Neutrophil (primary cell): ENCODE results near the gene FOXN4.

ENCODE experiments used
- H3K27ac ChIP-seq: fragments of 200-600 bp; sonication (generic); 2 replicates; pipeline ENCODE4 v1.5.1; 2016; ENCODE audit warnings: mild to moderate bottlenecking, moderate library complexity
- H3K27me3 ChIP-seq: fragments of 200-600 bp; sonication (generic); 2 replicates; pipeline ENCODE4 v1.6.0; 2016; ENCODE audit warnings: mild to moderate bottlenecking
- H3K36me3 ChIP-seq: fragments of 200-600 bp; sonication (generic); 2 replicates; pipeline ENCODE4 v1.5.1; 2017
- H3K4me1 ChIP-seq, 2 experiments: fragments of 200-600 bp in 1 of 2; sonication (generic) in 1 of 2; 1 replicate in 1 of 2; 2 replicates in 1 of 2; pipeline versions ENCODE4 v1.5.1 to v1.6.1; 2013 to 2016; ENCODE audit warnings: low read depth in 1 of 2, low read length in 1 of 2, mild to moderate bottlenecking in 1 of 2, moderate library complexity in 1 of 2; ENCODE audit not compliant: control insufficient read depth in 1 of 2, insufficient read depth in 1 of 2
- H3K4me3 ChIP-seq, 2 experiments: fragments of 200-600 bp in 1 of 2; sonication (generic) in 1 of 2; 1 replicate in 1 of 2; 2 replicates in 1 of 2; pipeline ENCODE4 v1.5.1; 2013 to 2016; ENCODE audit warnings: low read depth in 1 of 2, low read length in 1 of 2, mild to moderate bottlenecking in 1 of 2, moderate library complexity in 1 of 2
- H3K9me3 ChIP-seq: fragments of 200-600 bp; sonication (generic); 2 replicates; pipeline ENCODE4 v1.5.1; 2016
- TF ChIP-seq, protein P1 (sequence below): fragments of 200-600 bp; sonication (generic); IDR thresholded peaks from 2 replicates; pipeline ENCODE4 v1.5.1; 2016; ENCODE audit warnings: antibody characterized with exemption

Gene FOXN4

DNA sequence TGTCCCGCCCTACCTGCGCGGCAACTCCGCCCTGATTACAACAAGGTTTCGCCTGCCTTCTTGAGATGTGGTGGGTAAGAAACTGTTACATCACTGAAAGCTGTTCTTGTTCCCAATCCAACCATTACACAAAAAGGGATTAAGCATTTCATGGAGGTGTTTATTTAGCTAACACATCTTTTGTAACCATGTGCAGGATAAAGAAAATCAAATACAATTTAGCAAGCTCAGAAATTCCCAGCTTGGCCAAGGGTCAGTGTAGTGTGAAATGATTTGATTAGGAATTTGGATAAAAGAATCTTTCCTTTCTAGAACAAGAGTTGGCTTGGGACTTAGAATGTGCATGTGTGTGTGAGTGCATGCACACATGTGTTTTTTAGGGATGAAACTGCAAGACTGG lies 6.3 kb downstream of the FOXN4 start:
- TF ChIP-seq, protein P1, sequence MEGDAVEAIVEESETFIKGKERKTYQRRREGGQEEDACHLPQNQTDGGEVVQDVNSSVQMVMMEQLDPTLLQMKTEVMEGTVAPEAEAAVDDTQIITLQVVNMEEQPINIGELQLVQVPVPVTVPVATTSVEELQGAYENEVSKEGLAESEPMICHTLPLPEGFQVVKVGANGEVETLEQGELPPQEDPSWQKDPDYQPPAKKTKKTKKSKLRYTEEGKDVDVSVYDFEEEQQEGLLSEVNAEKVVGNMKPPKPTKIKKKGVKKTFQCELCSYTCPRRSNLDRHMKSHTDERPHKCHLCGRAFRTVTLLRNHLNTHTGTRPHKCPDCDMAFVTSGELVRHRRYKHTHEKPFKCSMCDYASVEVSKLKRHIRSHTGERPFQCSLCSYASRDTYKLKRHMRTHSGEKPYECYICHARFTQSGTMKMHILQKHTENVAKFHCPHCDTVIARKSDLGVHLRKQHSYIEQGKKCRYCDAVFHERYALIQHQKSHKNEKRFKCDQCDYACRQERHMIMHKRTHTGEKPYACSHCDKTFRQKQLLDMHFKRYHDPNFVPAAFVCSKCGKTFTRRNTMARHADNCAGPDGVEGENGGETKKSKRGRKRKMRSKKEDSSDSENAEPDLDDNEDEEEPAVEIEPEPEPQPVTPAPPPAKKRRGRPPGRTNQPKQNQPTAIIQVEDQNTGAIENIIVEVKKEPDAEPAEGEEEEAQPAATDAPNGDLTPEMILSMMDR, result no peak
- no peak overlapping the region for H3K27ac ChIP-seq
- peaks cover 55% of the 10 kb centered on the region for H3K27me3 ChIP-seq

DNA sequence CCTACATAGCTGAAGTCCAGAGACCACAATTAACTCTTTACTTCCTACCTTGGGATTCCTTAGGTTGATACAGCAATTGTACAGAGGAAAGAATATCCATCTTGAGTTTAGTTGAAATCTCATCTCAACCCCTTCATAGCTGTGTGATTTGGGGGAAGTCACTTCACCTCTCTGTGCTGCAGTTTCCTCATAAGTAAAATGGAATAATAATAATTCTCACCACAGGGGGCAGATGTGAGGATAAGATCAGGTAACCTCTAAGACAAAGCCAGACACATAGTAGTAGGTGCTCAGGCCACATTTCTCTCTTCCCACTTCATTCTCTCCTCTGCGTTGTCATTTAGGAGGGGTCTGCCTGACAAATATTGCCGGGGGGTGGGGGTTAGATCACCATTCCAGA lies 6.7 kb downstream of the FOXN4 start:
- no peaks in the 10 kb centered on the region for H3K4me1 ChIP-seq
- H3K27ac ChIP-seq, result no peak overlapping the region
- peaks cover 55% of the 10 kb centered on the region for H3K27me3 ChIP-seq
- H3K9me3 ChIP-seq, result no peaks in the 10 kb centered on the region
- no peaks in the 10 kb centered on the region for H3K36me3 ChIP-seq
- no peak overlapping the region for H3K4me3 ChIP-seq
- TF ChIP-seq, protein P1, result no peak

More for the DNA sequence above, 6.3 kb downstream of the FOXN4 start:
- Histone ChIP-seq H3K9me3 (no peaks in the 10 kb centered on the region), H3K36me3 (no peaks in the 10 kb centered on the region), H3K4me1 (no peaks in the 10 kb centered on the region), H3K4me3 (no peak overlapping the region)

DNA sequence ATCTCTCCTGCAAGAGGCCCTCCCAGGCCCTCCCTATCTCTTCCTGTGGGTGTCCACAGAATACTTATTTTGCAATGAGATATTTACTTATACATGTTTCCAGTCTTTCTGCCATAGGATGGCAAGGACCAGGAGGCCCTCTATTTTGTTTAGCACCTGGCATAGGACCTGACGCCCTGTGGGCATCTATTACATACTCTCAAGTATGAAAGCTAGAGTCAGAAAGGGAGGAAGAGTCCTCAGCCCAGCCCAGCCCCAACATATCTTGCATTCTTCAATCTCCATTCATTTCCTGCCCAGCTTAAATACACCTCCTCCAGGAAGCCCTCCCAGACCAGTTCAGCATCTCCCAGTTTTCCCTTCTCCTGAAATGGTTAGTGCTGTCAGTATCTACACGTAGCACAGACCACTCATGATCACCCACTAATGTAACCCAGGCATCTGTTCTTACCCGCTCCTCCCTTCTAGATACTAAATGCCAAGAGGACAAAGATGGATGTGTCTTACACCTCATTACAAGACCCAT lies 7.4 kb downstream of the FOXN4 start:
- no peak overlapping the region for H3K27ac ChIP-seq
- H3K4me3 ChIP-seq, result no peak overlapping the region
- no peaks in the 10 kb centered on the region for H3K9me3 ChIP-seq
- no peaks in the 10 kb centered on the region for H3K36me3 ChIP-seq
- TF ChIP-seq, protein P1, result no peak
- H3K4me1 ChIP-seq, result no peaks in the 10 kb centered on the region
- peaks cover 53% of the 10 kb centered on the region for H3K27me3 ChIP-seq

DNA sequence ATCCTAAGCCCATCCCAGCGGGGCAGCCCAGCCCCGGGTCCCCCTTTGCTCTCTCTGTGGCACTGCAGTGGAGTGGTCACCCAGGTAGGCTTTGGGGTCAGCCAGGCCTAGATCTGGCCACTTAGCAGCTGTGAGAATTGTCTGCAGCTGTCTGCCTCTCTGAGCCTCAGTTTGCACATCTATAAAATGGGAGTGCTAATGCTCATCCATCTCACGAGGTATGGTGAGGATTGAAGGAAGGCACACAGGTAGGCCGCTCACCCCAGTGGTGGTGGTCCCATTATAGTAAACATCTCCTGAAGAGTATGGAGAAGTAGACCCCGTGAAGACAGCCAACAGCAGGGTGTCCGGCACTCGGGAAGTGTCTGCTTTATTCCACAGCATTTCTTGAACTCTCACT lies 9.2 kb downstream of the FOXN4 start:
- Histone ChIP-seq H3K4me3 (no peak overlapping the region), H3K27me3 (peaks cover 34% of the 10 kb centered on the region), H3K27ac (no peak overlapping the region), H3K9me3 (no peaks in the 10 kb centered on the region), H3K4me1 (no peaks in the 10 kb centered on the region), H3K36me3 (no peaks in the 10 kb centered on the region)
- TF ChIP-seq, protein P1, result no peak

DNA sequence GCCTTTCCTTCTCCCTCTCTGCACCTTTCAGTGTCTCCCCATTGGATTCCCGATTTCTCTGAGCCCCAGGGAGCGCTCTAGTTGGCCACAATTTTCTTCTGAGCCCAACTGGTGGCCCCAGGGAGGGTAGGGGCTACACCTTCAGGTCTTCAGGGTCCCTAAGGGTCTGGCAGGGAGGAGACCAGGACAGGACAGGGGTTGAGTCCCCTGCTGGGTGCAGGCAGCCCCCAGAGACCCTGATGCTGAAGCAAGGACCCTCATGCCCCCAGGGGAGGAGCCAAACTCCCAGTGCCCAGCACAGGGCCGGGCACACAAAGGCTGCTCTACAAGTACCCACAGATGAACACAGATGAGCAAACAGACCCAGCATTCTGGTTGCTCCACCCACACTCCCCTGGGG lies 12.7 kb downstream of the FOXN4 start:
- TF ChIP-seq, protein P1, result no peak
- Histone ChIP-seq H3K36me3 (no peaks in the 10 kb centered on the region), H3K27me3 (peaks cover 42% of the 10 kb centered on the region), H3K4me1 (no peaks in the 10 kb centered on the region), H3K9me3 (no peaks in the 10 kb centered on the region), H3K4me3 (no peak overlapping the region), H3K27ac (no peak overlapping the region)
